Fibroblast of lung (primary cell): ENCODE results near the gene RBMS1. TPM values are rescaled to one million over a fixed set of nuclear protein-coding genes. Genes with fewer than 3 reads are reported as not detected.

Experiments
- DNase-seq, 2 donors: peaks; one replicate each; pipeline versions ENCODE4 v3.0.0 to v3.0.0-alpha.2; 2010; ENCODE audit warnings: low read depth in 2 of 2
- H2AFZ ChIP-seq: 2 replicates; pipeline ENCODE4 v1.5.1; 2012; ENCODE audit warnings: low read length, control low read depth, inconsistent platforms
- H3K27ac ChIP-seq: 2 replicates; pipeline ENCODE4 v1.5.1; 2011; ENCODE audit warnings: low read length, control low read depth; ENCODE audit not compliant: insufficient read depth
- H3K27me3 ChIP-seq: 2 replicates; pipeline ENCODE4 v1.5.1; 2011; ENCODE audit warnings: mild to moderate bottlenecking, low read length; ENCODE audit not compliant: control insufficient read depth, insufficient read depth
- H3K36me3 ChIP-seq: 2 replicates; pipeline ENCODE4 v1.5.1; 2011; ENCODE audit warnings: low read length; ENCODE audit not compliant: control insufficient read depth, insufficient read depth
- H3K4me1 ChIP-seq: 2 replicates; pipeline ENCODE4 v1.5.1; 2011; ENCODE audit warnings: low read length; ENCODE audit not compliant: control insufficient read depth, insufficient read depth; ENCODE audit errors: extremely low read depth
- H3K4me2 ChIP-seq: 2 replicates; pipeline ENCODE4 v1.5.1; 2011; ENCODE audit warnings: low read length, control low read depth; ENCODE audit not compliant: insufficient read depth; ENCODE audit errors: extremely low read depth
- H3K4me3 ChIP-seq, 4 experiments: fragments of 200-600 bp in 1 of 4; sonication (generic) in 1 of 4; replicated peaks in 1 of 4; 2 replicates each; pipeline ENCODE4 v1.5.1; 2011 to 2016; ENCODE audit warnings: low read length in 4 of 4, low read depth in 3 of 4, mild to moderate bottlenecking in 3 of 4, control low read depth in 2 of 4, inconsistent platforms in 1 of 4, mixed read lengths in 1 of 4; ENCODE audit not compliant: insufficient read depth in 1 of 4; ENCODE audit errors: control extremely low read depth in 1 of 4
- H3K79me2 ChIP-seq: 2 replicates; pipeline ENCODE4 v1.5.1; 2012; ENCODE audit warnings: mild to moderate bottlenecking, low read length, inconsistent platforms; ENCODE audit not compliant: control insufficient read depth, insufficient read depth
- H3K9ac ChIP-seq: 2 replicates; pipeline ENCODE4 v1.5.1; 2011; ENCODE audit warnings: mild to moderate bottlenecking, low read length, control low read depth; ENCODE audit not compliant: insufficient read depth
- H3K9me3 ChIP-seq: 2 replicates; pipeline ENCODE4 v1.5.1; 2012; ENCODE audit warnings: low read depth, low read length; ENCODE audit not compliant: control insufficient read depth, insufficient read depth
- H4K20me1 ChIP-seq: 2 replicates; pipeline ENCODE4 v1.5.1; 2011; ENCODE audit warnings: low read length; ENCODE audit not compliant: control insufficient read depth, insufficient read depth; ENCODE audit errors: extremely low read depth
- EZH2 ChIP-seq: IDR thresholded peaks from 2 replicates; pipeline ENCODE4 v1.5.1; 2012; ENCODE audit warnings: low read length, control low read depth, mild to moderate bottlenecking; ENCODE audit errors: missing control alignments
- polyA plus RNA-seq, 2 donors: library from polyadenylated mRNA; depleted of rRNA in 1 of 2; stranded (reverse) in 1 of 2; unstranded in 1 of 2; fragments of >200 nt; gene quantifications; 2 replicates each; pipeline ENCODE4 v1.2.1, GENCODE V29; 2011 to 2012; ENCODE audit warnings: missing spikeins in 1 of 2
- total RNA-seq: library from RNA; depleted of rRNA; stranded (reverse); fragments of >200 nt; gene quantifications from 2 replicates; pipeline ENCODE4 v1.2.1, GENCODE V29; 2014
- TF ChIP-seq, protein P1 (sequence below), 2 donors: IDR thresholded peaks in 1 of 2; conservative IDR thresholded peaks in 1 of 2; 1 replicate in 1 of 2; 2 replicates in 1 of 2; pipeline ENCODE4 v1.5.1; 2011 to 2012; ENCODE audit warnings: low read length in 2 of 2, control low read depth in 1 of 2, inconsistent platforms in 1 of 2, low read depth in 1 of 2, mild to moderate bottlenecking in 1 of 2

RBMS1 gene
- total and polyA plus RNA-seq, 2 donors (not counting 1 experiment from before 2014, with no cell fraction given), result 77.3 to 146 TPM

DNA sequence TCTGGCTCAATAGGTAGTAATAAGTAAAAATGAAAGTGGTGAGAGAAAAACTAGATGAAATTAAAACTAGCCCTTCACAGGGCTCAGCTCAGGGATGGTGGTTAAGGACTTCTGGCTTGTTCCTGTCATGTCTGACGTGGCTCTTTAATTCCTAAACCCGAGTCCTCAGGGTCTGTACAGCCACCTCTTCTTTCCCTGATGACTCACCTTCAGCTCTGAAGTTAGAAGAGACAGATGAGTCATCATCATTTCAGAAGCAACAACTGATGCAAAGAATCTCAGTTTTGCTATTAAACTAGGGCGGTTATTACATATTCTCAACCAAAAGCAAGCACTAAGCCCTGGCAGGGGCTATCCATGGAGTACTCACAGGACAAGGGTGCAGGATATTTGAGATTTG, 269.5 kb downstream of the RBMS1 start:
- Histone ChIP-seq H3K27ac (peak overlapping the region; percentile 34), H3K36me3 (no peaks in the 10 kb centered on the region), H3K4me1 (peaks cover 25% of the 10 kb centered on the region), H3K9ac (no peak overlapping the region), H3K4me2 (peak overlapping the region; percentile 41), H3K4me3 (no peak overlapping the region), H3K27me3 (no peaks in the 10 kb centered on the region), H3K79me2 (no peaks in the 10 kb centered on the region), H4K20me1 (no peaks in the 10 kb centered on the region), H2AFZ (no peak overlapping the region), H3K9me3 (no peaks in the 10 kb centered on the region)
- DNase-seq, result peak; percentile 93 to 99
- TF ChIP-seq EZH2, result no peak
- TF ChIP-seq, protein P1, sequence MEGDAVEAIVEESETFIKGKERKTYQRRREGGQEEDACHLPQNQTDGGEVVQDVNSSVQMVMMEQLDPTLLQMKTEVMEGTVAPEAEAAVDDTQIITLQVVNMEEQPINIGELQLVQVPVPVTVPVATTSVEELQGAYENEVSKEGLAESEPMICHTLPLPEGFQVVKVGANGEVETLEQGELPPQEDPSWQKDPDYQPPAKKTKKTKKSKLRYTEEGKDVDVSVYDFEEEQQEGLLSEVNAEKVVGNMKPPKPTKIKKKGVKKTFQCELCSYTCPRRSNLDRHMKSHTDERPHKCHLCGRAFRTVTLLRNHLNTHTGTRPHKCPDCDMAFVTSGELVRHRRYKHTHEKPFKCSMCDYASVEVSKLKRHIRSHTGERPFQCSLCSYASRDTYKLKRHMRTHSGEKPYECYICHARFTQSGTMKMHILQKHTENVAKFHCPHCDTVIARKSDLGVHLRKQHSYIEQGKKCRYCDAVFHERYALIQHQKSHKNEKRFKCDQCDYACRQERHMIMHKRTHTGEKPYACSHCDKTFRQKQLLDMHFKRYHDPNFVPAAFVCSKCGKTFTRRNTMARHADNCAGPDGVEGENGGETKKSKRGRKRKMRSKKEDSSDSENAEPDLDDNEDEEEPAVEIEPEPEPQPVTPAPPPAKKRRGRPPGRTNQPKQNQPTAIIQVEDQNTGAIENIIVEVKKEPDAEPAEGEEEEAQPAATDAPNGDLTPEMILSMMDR (conservative IDR thresholded peaks at IDR 0.05 in 1 of 2, IDR thresholded peaks at IDR 0.05 in 1 of 2; ENCODE audit: low read depth in 1 of 2, low read length in 2 of 2), result no peak

DNA sequence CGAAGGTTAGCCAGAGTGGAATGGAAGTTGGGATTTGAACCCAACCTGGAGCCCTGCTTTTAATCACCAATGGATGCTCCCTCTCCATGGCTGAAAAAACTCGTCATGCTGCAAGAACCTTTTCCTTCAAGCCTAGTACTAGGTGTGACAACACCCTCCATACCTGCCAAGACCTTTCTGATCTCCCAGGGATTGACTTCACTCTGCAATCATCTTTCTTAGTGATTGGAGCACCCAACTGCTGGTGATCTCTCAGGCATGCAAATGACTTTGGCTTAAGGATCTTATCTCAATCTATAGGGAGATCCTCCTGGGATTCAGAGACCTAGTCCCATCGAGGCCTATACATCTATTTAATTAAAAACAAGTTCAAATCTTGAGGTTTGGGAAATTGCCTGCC, 270.0 kb downstream of the RBMS1 start:
- DNase-seq, result no peak
- Histone ChIP-seq H3K4me2 (peak overlapping the region; percentile 37), H4K20me1 (no peaks in the 10 kb centered on the region), H3K27me3 (no peaks in the 10 kb centered on the region), H3K4me1 (peaks cover 25% of the 10 kb centered on the region), H3K9ac (no peak overlapping the region), H3K36me3 (no peaks in the 10 kb centered on the region), H3K4me3 (no peak overlapping the region), H3K27ac (peak overlapping the region; percentile 34), H3K9me3 (no peaks in the 10 kb centered on the region), H2AFZ (no peak overlapping the region), H3K79me2 (no peaks in the 10 kb centered on the region)
- TF ChIP-seq, protein P1 (conservative IDR thresholded peaks at IDR 0.05 in 1 of 2, IDR thresholded peaks at IDR 0.05 in 1 of 2; ENCODE audit: low read depth in 1 of 2, low read length in 2 of 2), result no peak
- TF ChIP-seq EZH2, result no peak

DNA sequence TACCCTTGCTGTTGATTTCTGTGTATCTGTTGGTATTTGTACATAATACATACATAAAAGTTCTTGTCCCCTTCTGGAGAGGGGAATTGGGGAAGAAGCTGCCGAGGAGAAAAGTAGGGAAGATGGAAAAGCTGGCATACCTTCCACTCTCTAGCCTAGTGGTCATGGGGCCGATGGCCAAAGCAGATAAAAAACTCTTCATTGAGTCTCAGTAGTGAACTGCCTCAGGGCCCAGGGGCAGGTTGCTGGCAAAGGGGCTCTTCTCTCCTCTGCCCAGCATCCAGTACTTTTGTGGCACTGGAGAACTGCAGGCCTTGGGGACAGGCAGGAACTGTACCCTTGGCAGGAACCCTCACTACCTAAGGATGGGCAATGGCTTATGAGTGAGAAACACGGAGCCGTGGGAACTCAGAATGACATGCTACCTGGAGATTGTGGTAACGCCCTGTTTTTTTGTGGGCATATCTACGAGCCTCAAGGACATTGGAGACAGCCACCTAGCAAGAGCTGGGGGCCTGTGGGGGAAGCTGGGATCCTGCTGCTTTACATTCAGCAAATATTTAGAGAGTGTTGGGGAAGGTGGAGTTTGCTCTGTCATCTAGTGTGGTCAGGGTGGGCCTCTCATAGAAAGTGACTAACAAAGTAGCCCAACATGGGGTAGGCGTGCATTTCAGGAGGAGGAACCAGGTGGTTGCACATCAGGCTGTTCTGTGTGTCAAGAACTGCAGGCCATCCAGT, 270.9 kb downstream of the RBMS1 start:
- DNase-seq, result no peak
- Histone ChIP-seq H3K9me3 (no peaks in the 10 kb centered on the region), H3K4me3 (no peak overlapping the region), H4K20me1 (no peaks in the 10 kb centered on the region), H3K4me2 (no peak overlapping the region), H3K9ac (no peak overlapping the region), H3K27me3 (no peaks in the 10 kb centered on the region), H3K4me1 (peaks cover 25% of the 10 kb centered on the region), H3K27ac (no peak overlapping the region), H2AFZ (no peak overlapping the region), H3K36me3 (no peaks in the 10 kb centered on the region), H3K79me2 (no peaks in the 10 kb centered on the region)
- TF ChIP-seq EZH2, result no peak
- TF ChIP-seq, protein P1 (conservative IDR thresholded peaks at IDR 0.05 in 1 of 2, IDR thresholded peaks at IDR 0.05 in 1 of 2; ENCODE audit: low read depth in 1 of 2, low read length in 2 of 2), result no peak
